Trophoblast cell (in vitro differentiated cells and primary cell): ENCODE measurements around the gene ZNF90.
"Not testable (repeated sequence)": the region's sequence is repeated elsewhere in the genome, so short reads cannot be mapped to it uniquely, and the experiment has no call there.

Source experiments
- DNase-seq, 2 donors: peaks; one replicate each; pipeline ENCODE4 v3.0.0-alpha.2; 2016
- H2AFZ ChIP-seq: 2 replicates; pipeline ENCODE4 v1.6.1; 2013; ENCODE audit warnings: low read length, moderate library complexity, mild to moderate bottlenecking; ENCODE audit not compliant: insufficient read depth, poor library complexity
- H2AK5ac ChIP-seq: 2 replicates; pipeline ENCODE4 v1.6.1; 2013; ENCODE audit warnings: mild to moderate bottlenecking, low read length
- H2BK120ac ChIP-seq: 2 replicates; pipeline ENCODE4 v1.6.1; 2013; ENCODE audit warnings: low read length, mild to moderate bottlenecking, moderate library complexity; ENCODE audit not compliant: insufficient read depth, poor library complexity
- H2BK12ac ChIP-seq: 2 replicates; pipeline ENCODE4 v1.6.1; 2013; ENCODE audit warnings: mild to moderate bottlenecking, low read length, moderate library complexity
- H2BK5ac ChIP-seq: 2 replicates; pipeline ENCODE4 v1.6.1; 2013; ENCODE audit warnings: low read length, low read depth, moderate library complexity, mild to moderate bottlenecking; ENCODE audit not compliant: poor library complexity
- H3K14ac ChIP-seq: 2 replicates; pipeline ENCODE4 v1.6.1; 2013; ENCODE audit warnings: mild to moderate bottlenecking, low read length
- H3K18ac ChIP-seq: 2 replicates; pipeline ENCODE4 v1.6.1; 2013; ENCODE audit warnings: mild to moderate bottlenecking, low read length
- H3K23ac ChIP-seq: 2 replicates; pipeline ENCODE4 v1.6.1; 2013; ENCODE audit warnings: low read length
- H3K27ac ChIP-seq: 2 replicates; pipeline ENCODE4 v1.5.1; 2013; ENCODE audit warnings: low read depth, mild to moderate bottlenecking, inconsistent platforms, low read length, moderate library complexity
- H3K27me3 ChIP-seq: 2 replicates; pipeline ENCODE4 v1.6.1; 2013; ENCODE audit warnings: inconsistent platforms, mild to moderate bottlenecking, low read length, moderate library complexity; ENCODE audit not compliant: insufficient read depth
- H3K36me3 ChIP-seq, 2 experiments: 1 replicate in 1 of 2; 2 replicates in 1 of 2; pipeline ENCODE4 v1.6.1; 2013; ENCODE audit warnings: low read length in 2 of 2, mild to moderate bottlenecking in 2 of 2, moderate library complexity in 1 of 2; ENCODE audit not compliant: insufficient read depth in 2 of 2, control insufficient read depth in 1 of 2
- H3K4ac ChIP-seq: 2 replicates; pipeline ENCODE4 v1.6.1; 2013; ENCODE audit warnings: low read depth, mild to moderate bottlenecking, low read length, moderate library complexity
- H3K4me1 ChIP-seq, 2 experiments: 1 replicate in 1 of 2; 2 replicates in 1 of 2; pipeline ENCODE4 v1.6.1; 2013; ENCODE audit warnings: low read length in 2 of 2, mild to moderate bottlenecking in 2 of 2, moderate library complexity in 1 of 2; ENCODE audit not compliant: insufficient read depth in 2 of 2, control insufficient read depth in 1 of 2
- H3K4me2 ChIP-seq: 2 replicates; pipeline ENCODE4 v1.6.1; 2013; ENCODE audit warnings: inconsistent platforms, mild to moderate bottlenecking, low read length, moderate library complexity
- H3K4me3 ChIP-seq: 2 replicates; pipeline ENCODE4 v1.5.1; 2013; ENCODE audit warnings: mild to moderate bottlenecking, low read depth, low read length, inconsistent platforms
- H3K79me1 ChIP-seq: one replicate; pipeline ENCODE4 v1.6.1; 2013; ENCODE audit warnings: low read length
- H3K79me2 ChIP-seq: 2 replicates; pipeline ENCODE4 v1.6.1; 2013; ENCODE audit warnings: low read length, mild to moderate bottlenecking; ENCODE audit not compliant: control insufficient read depth, insufficient read depth, poor library complexity
- H3K9ac ChIP-seq: 2 replicates; pipeline ENCODE4 v1.6.1; 2013; ENCODE audit warnings: mild to moderate bottlenecking, low read length
- H3K9me3 ChIP-seq: 2 replicates; pipeline ENCODE4 v1.6.1; 2013; ENCODE audit warnings: low read depth, mild to moderate bottlenecking, control low read depth, inconsistent platforms, low read length; ENCODE audit not compliant: insufficient read depth
- H4K12ac ChIP-seq: 2 replicates; pipeline ENCODE4 v1.6.1; 2013; ENCODE audit warnings: low read depth, mild to moderate bottlenecking, low read length, moderate library complexity
- H4K8ac ChIP-seq: 2 replicates; pipeline ENCODE4 v1.6.1; 2013; ENCODE audit warnings: low read depth, mild to moderate bottlenecking, low read length, moderate library complexity
- H4K91ac ChIP-seq: one replicate; pipeline ENCODE4 v1.6.1; 2013; ENCODE audit warnings: low read depth, mild to moderate bottlenecking, low read length, moderate library complexity
- WGBS: extraction: QIAGEN DNeasy Blood & Tissue Kit; methylation state at CpG from one replicate; pipeline ENCODE4 v1.1.7; 2013; ENCODE audit warnings: missing lambda C conversion rate; ENCODE audit not compliant: insufficient read length, insufficient coverage; ENCODE audit errors: extremely low coverage; 5-methylcytosine and 5-hydroxymethylcytosine counted together

Gene ZNF90

GRCh38 chr19:20132933-20133332 lies 55.1 kb downstream of the ZNF90 start:
- H3K4me2 ChIP-seq, H3K18ac ChIP-seq, H3K79me2 ChIP-seq, H4K8ac ChIP-seq, H4K12ac ChIP-seq, H3K79me1 ChIP-seq, H2BK5ac ChIP-seq, H3K36me3 ChIP-seq, H2BK12ac ChIP-seq, H3K14ac ChIP-seq, H3K9me3 ChIP-seq, H2AK5ac ChIP-seq, H4K91ac ChIP-seq, H3K23ac ChIP-seq, H3K4me1 ChIP-seq, H3K4me3 ChIP-seq, H2AFZ ChIP-seq, H3K4ac ChIP-seq, H3K27ac ChIP-seq, H2BK120ac ChIP-seq, H3K27me3 ChIP-seq, H3K9ac ChIP-seq: not testable (repeated sequence)
- peak in 1 of 2 donors; percentile 28 for DNase-seq
- WGBS, result no CpG with 5 or more reads among the region's 2 CpGs

GRCh38 chr19:20137714-20138113 lies 59.9 kb downstream of the ZNF90 start:
- not testable (repeated sequence) for H3K9ac ChIP-seq, H2BK120ac ChIP-seq, H3K4me2 ChIP-seq, H2BK12ac ChIP-seq, H4K8ac ChIP-seq, H3K23ac ChIP-seq, H3K4me3 ChIP-seq, H3K4ac ChIP-seq, H3K18ac ChIP-seq, H3K27me3 ChIP-seq, H2BK5ac ChIP-seq, H3K14ac ChIP-seq, H4K12ac ChIP-seq, H4K91ac ChIP-seq, H3K79me1 ChIP-seq, H2AK5ac ChIP-seq, H3K27ac ChIP-seq, DNase-seq, H3K36me3 ChIP-seq, H2AFZ ChIP-seq, H3K4me1 ChIP-seq, H3K79me2 ChIP-seq, H3K9me3 ChIP-seq
- WGBS, result no CpG with 5 or more reads among the region's 29 CpGs

- Histone ChIP-seq H3K79me2 (no peaks in the 10 kb centered on the region), H3K4me2 (no peak overlapping the region), H3K27ac (no peak overlapping the region), H2AFZ (no peak overlapping the region), H3K36me3 (no peaks in the 10 kb centered on the region), H2BK120ac (no peak overlapping the region), H2AK5ac (no peak overlapping the region), H3K27me3 (no peaks in the 10 kb centered on the region), H3K14ac (no peak overlapping the region), H3K4me1 (peaks cover 3 to 6% of the 10 kb centered on the region in 2 experiments), H3K18ac (no peak overlapping the region), H3K4me3 (no peak overlapping the region), H4K91ac (peak overlapping the region; percentile 4), H3K23ac (no peak overlapping the region), H4K12ac (no peak overlapping the region), H4K8ac (no peak overlapping the region), H3K9me3 (no peaks in the 10 kb centered on the region), H3K79me1 (no peaks in the 10 kb centered on the region), H3K4ac (no peak overlapping the region), H2BK12ac (no peak overlapping the region), H2BK5ac (no peak overlapping the region), H3K9ac (no peak overlapping the region)
- peak in 1 of 2 donors; percentile 13 for DNase-seq
- no CpG with 5 or more reads among the region's 12 CpGs for WGBS
These were observed 73.9 kb downstream of the ZNF90 start for GRCh38 chr19:20151617-20152145.

GRCh38 chr19:20152506-20152905 lies 74.7 kb downstream of the ZNF90 start:
- not testable (repeated sequence) for H4K8ac ChIP-seq, H3K18ac ChIP-seq, H2BK12ac ChIP-seq, H3K4me2 ChIP-seq, H2BK5ac ChIP-seq, H3K9me3 ChIP-seq, H2AK5ac ChIP-seq, H2BK120ac ChIP-seq, H4K12ac ChIP-seq, H3K27ac ChIP-seq, H2AFZ ChIP-seq, H4K91ac ChIP-seq, H3K79me2 ChIP-seq, H3K4me3 ChIP-seq, H3K4ac ChIP-seq, H3K4me1 ChIP-seq, H3K14ac ChIP-seq, H3K36me3 ChIP-seq, H3K27me3 ChIP-seq, H3K79me1 ChIP-seq, H3K9ac ChIP-seq, H3K23ac ChIP-seq
- WGBS, result no CpG with 5 or more reads among the region's 15 CpGs
- peak in 1 of 2 donors; percentile 12 for DNase-seq
